Activated T-helper 1 cell treated with anti-CD3 and anti-CD28 coated beads, Interleukin-12 subunit alpha, Interleukin-12 subunit beta, Interleukin-2, Interleukin-4 antibody, amounts not matched to agents 30 ng/mL and 10 ng/mL and 1 ng/mL, durations not matched to agents 14 hours and 24 hours and 36 hours (primary cell): ENCODE data around the gene FAM114A1. TPM values are rescaled to one million over a fixed set of nuclear protein-coding genes. Genes with fewer than 3 reads are reported as not detected.

ENCODE experiments used
- DNase-seq: peaks from one replicate; pipeline ENCODE4 v3.0.0; 2021; ENCODE audit warnings: low spot score
- H3K27ac Mint-ChIP-seq: one replicate; pipeline ENCODE4 v1.8.0; 2021; ENCODE audit warnings: mild to moderate bottlenecking, mixed read lengths
- H3K27me3 Mint-ChIP-seq: one replicate; pipeline ENCODE4 v1.8.0; 2022; ENCODE audit warnings: mild to moderate bottlenecking, moderate library complexity, mixed read lengths; ENCODE audit not compliant: insufficient read depth
- H3K36me3 Mint-ChIP-seq: one replicate; pipeline ENCODE4 v1.8.0; 2021; ENCODE audit warnings: low read depth, mixed read lengths
- H3K4me1 Mint-ChIP-seq: one replicate; pipeline ENCODE4 v1.8.0; 2021; ENCODE audit warnings: low read depth, mixed read lengths
- H3K4me3 Mint-ChIP-seq: one replicate; pipeline ENCODE4 v1.8.0; 2021; ENCODE audit warnings: mild to moderate bottlenecking, moderate library complexity, mixed read lengths
- H3K9me3 Mint-ChIP-seq: one replicate; pipeline ENCODE4 v1.8.0; 2021; ENCODE audit warnings: mixed read lengths
- intact Hi-C: fragments of 100-400 bp; cut with micrococcal nuclease; formaldehyde crosslinking; loops from one replicate; pipeline ENCODE4 v1.15.1; 2024
- total RNA-seq: library from RNA; stranded (reverse); gene quantifications from 2 replicates; pipeline ENCODE4 v1.2.3, GENCODE V29; 2022

Gene FAM114A1
- total RNA-seq, 1 donor from 2014 or later: 0.49 TPM

DNA sequence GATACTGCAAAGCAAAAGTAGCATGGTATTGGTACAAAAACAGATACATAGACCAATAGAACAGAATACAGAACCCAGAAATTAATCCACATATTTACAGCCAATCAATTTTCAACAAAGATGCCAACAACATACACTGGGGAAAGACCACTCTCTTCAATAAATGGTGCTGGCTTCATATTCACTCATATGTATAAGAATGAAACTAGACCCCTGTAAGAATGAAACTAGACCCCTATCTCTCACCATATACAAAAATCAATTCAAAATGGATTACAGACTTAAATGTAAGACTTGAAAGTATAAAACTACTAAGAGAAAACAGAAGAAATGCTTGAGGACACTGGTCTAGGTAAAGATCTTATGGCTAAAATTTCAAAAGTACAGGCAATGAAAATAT lies 30.3 kb upstream of the FAM114A1 start:
- H3K27ac Mint-ChIP-seq: no peak overlapping the region
- peaks cover 16% of the 10 kb centered on the region for H3K4me1 Mint-ChIP-seq
- H3K9me3 Mint-ChIP-seq: peaks cover 27% of the 10 kb centered on the region
- H3K4me3 Mint-ChIP-seq: no peak overlapping the region
- H3K36me3 Mint-ChIP-seq: peaks cover 20% of the 10 kb centered on the region
- no peaks in the 10 kb centered on the region for H3K27me3 Mint-ChIP-seq
- intact Hi-C loops: loop anchor here (1.0 kb wide), 1 partner anchor 32 kb away; no protein-coding TSS in a partner anchor
- DNase-seq: no peak

DNA sequence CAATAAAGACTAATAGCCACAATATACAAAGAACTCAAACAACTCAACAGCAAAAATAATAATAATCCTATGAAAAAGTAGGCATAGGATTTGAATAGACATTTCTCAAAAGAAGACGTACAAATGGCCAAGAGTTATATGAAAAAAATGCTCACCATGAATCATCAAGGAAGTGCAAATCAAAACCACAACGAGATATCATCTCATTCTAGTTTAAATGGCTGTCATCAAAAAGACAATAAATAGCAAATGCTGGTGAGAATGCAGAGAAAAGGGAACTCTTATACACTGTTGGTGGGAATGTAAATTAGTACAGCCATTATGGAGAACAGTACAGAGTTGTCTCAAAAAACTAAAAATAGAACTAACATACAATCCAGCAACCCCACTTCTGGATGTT lies 29.8 kb upstream of the FAM114A1 start:
- intact Hi-C loops: loop anchor here (1.0 kb wide), 1 partner anchor 33 kb away; no protein-coding TSS in a partner anchor
- H3K27ac Mint-ChIP-seq: no peak overlapping the region
- H3K36me3 Mint-ChIP-seq: peaks cover 19% of the 10 kb centered on the region
- H3K27me3 Mint-ChIP-seq: no peaks in the 10 kb centered on the region
- peaks cover 27% of the 10 kb centered on the region for H3K9me3 Mint-ChIP-seq
- H3K4me3 Mint-ChIP-seq: no peak overlapping the region
- H3K4me1 Mint-ChIP-seq: peaks cover 16% of the 10 kb centered on the region
- no peak for DNase-seq

DNA sequence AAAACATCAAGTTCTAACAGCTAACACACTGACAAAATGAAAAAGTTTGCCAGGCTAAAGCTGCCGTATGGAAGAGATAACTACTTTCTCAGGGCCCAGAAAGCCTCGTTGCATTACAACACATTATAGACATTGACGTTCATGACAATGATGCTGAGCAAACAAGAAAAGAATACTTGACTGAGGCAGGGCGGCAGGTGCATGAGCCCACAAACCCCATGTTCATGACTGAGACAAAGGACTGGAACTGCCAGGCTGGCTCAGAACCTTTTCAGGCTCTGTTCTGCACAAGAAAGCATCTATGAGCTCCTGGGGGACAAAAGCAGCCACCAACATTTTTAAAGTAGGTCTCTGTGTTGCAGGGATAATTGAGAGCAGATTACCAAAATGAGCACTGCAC lies 24.6 kb upstream of the FAM114A1 start:
- no peak overlapping the region for H3K27ac Mint-ChIP-seq
- no peak overlapping the region for H3K4me3 Mint-ChIP-seq
- H3K4me1 Mint-ChIP-seq: peaks cover 7% of the 10 kb centered on the region
- no peaks in the 10 kb centered on the region for H3K27me3 Mint-ChIP-seq
- H3K9me3 Mint-ChIP-seq: peaks cover 6% of the 10 kb centered on the region
- intact Hi-C loops: no loop called here
- peaks cover 22% of the 10 kb centered on the region for H3K36me3 Mint-ChIP-seq
- no peak for DNase-seq

DNA sequence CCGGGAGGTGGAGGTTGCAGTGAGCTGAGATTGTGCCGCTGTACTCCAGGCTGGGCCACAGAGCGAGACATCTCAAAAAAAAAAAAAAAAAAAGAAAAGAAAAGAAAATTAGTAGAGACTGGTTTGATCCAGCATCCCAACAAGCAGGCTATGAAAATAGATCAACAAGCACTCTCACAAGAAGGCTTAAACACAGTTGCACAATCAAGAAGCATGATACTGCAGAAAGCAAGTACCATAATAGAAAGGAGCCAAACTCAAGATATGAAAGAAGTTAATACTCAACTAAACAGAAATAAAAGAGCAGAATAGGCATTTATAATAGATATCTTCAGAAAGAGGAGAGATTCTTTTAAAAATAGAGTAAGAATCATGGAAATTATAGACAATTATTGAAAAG lies 21.6 kb upstream of the FAM114A1 start:
- Mint-ChIP-seq H3K9me3 (peaks cover 31% of the 10 kb centered on the region), H3K36me3 (peaks cover 41% of the 10 kb centered on the region), H3K27me3 (no peaks in the 10 kb centered on the region), H3K4me3 (no peak overlapping the region), H3K4me1 (no peaks in the 10 kb centered on the region), H3K27ac (no peak overlapping the region)
- intact Hi-C loops: no loop called here
- no peak for DNase-seq

DNA sequence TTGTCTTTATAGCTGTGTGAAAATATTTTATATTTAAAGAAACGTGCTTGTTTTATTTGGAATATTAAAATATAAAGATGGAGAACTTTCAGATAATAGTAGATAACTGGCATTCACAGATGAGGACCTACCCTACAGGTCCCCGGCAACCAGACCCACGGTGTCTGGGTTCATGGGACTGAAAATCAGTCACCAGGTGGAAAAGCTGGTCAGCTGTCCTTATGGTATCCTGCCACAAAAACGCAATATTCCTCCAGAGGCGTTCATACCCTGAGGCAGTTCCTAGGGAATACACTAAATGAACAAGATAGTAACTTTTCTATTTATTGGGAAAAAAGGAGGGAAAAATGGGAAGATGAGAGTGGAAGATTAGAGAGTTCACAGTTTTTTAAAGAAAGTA lies 12.1 kb upstream of the FAM114A1 start:
- intact Hi-C loops: loop anchor here (5.0 kb wide), 5 partner anchors 188 to 963 kb away; partner anchors contain the start of genes TBC1D1 and WDR19
- peak overlapping the region; percentile 88 for H3K27ac Mint-ChIP-seq
- peaks cover 2% of the 10 kb centered on the region for H3K9me3 Mint-ChIP-seq
- H3K27me3 Mint-ChIP-seq: no peaks in the 10 kb centered on the region
- DNase-seq: no peak
- peaks cover 4% of the 10 kb centered on the region for H3K36me3 Mint-ChIP-seq
- peaks cover 37% of the 10 kb centered on the region for H3K4me1 Mint-ChIP-seq
- peak overlapping the region; percentile 88 for H3K4me3 Mint-ChIP-seq

DNA sequence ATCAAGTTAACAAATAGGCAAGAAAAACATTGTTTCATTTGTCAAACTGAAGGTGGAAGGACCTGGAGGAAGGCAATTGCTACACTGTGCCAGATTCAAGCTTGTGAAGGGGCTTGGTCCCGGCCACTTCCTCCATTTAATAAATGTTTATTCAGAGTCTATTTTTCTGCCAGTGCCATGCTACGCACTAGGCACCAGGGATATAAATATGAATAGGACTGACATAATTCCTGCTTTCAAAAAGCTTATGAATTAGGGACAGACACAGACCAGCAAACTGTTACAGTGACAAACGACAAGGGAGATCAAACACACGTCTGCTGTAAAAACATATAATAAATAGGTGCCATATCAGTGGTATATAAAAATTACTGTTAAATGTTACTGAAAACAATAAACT lies 11.6 kb upstream of the FAM114A1 start:
- Mint-ChIP-seq H3K36me3 (peaks cover 3% of the 10 kb centered on the region), H3K27ac (peak overlapping the region; percentile 88), H3K27me3 (no peaks in the 10 kb centered on the region), H3K4me1 (peaks cover 43% of the 10 kb centered on the region), H3K4me3 (peak overlapping the region; percentile 88), H3K9me3 (no peaks in the 10 kb centered on the region)
- DNase-seq: no peak
- intact Hi-C loops: loop anchor here (1.0 to 5.0 kb wide), 13 partner anchors 33 to 964 kb away; partner anchors contain the start of genes TBC1D1, TLR1 and WDR19

DNA sequence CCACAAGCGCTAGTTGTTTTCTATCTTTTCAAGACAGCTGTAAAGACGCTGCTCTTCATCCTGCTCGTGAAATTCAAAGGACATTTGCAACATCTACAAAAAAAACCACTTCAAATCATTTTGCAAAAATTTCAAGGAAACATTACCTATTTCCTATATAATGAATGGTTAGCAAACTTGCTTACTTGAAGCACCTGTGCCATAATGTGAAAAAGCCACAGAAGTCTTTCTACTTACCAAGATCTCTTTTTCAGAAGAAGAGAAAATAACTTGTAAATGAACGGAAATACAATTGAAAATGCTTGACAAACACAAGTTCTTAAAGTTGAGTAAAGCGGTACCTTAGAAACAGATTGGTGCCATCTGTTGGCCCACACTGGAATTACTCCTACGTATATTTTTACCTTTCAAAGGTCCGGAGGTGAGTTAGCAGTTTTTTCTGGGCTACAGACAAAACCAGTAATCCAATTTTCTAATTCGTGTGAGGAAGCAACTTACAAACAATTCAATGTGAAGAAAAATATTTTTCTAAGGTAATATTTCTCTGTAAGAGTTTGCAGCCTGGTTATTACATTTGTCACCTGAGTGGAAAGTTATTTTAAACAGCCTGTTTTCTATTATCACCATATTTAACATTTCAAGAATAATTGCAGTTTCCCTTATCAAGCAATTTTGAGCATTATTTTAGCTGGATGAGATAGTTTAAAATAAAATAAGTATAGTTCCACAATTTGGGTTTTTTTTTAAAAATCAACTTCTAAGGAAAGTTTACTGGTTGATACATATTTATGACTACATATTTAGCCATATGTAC lies 10.9 kb upstream of the FAM114A1 start, which contains the start of gene TLR6:
TSS of gene TLR6 (minus strand) at position 294 of the 814 bp plus-strand sequence. CDS start 27,344 bp downstream, outside the sequence.
- peaks cover 50% of the 10 kb centered on the region for H3K4me1 Mint-ChIP-seq
- H3K9me3 Mint-ChIP-seq: no peaks in the 10 kb centered on the region
- H3K36me3 Mint-ChIP-seq: peaks cover 1% of the 10 kb centered on the region
- peak within 1 kb of the TSS; percentile 88 for H3K4me3 Mint-ChIP-seq
- intact Hi-C loops: loop anchor here (1.0 to 5.0 kb wide), 14 partner anchors 11 to 964 kb away; partner anchors contain the start of genes FAM114A1, TBC1D1, TLR1 and WDR19
- peak within 1 kb of the TSS; percentile 88 for H3K27ac Mint-ChIP-seq
- H3K27me3 Mint-ChIP-seq: no peaks in the 10 kb centered on the region
- DNase-seq: peak; percentile 65

DNA sequence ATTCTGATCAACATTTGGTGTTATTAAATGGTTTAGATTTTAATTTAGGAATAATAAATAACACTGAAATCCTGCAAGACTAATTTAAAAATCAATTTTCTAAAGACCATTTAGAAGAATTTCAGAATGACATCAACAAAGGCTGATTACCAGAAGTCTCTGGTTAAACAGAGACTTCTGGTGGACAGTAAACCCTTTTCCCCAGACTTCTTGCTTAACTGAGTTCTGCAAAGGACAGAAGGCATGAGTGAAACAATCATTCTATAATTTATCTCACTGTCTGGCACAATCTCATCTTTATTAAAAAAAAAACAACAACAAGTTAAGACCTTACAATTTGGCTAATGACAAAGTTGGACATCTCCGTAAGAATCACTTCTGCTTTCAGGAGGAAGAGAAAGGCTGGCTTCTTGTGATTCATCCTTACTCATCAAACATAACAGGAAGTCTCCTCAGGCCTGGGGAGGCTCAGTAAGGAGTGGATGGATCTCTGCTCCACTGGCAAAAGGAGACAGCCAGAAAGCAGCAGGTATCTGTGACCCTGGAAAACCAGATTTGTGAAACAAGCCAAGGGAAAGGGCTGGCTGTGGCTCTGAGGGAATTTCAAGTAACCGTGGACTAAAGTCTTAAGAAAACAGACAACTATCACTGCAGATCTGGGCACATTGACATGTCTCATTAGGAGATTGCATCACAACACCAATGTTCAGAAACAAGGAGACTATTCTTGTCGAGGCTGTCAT lies 10.1 kb upstream of the FAM114A1 start:
- H3K27ac Mint-ChIP-seq: peak overlapping the region; percentile 86
- H3K27me3 Mint-ChIP-seq: no peaks in the 10 kb centered on the region
- peaks cover 54% of the 10 kb centered on the region for H3K4me1 Mint-ChIP-seq
- peaks cover 1% of the 10 kb centered on the region for H3K36me3 Mint-ChIP-seq
- intact Hi-C loops: loop anchor here (1.0 to 5.0 kb wide), 8 partner anchors 10 to 965 kb away; partner anchors contain the start of genes FAM114A1, TBC1D1 and WDR19
- H3K4me3 Mint-ChIP-seq: peak overlapping the region; percentile 66
- DNase-seq: no peak
- no peaks in the 10 kb centered on the region for H3K9me3 Mint-ChIP-seq

DNA sequence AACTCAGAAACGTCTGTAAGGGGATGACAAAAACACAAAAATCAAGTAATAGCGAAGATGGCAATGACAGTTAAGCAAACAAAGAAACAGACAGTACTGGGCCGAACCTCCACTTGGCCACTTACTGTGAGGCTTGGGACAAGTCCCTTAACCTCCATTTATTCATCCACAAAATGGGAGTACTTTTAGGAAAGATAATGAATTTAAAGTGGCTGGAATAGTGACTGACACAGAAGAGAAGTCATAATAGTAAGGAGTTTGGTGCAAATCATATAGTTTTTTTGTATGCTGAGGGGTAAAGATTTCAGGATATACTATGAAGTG lies 9.5 kb upstream of the FAM114A1 start:
- H3K27me3 Mint-ChIP-seq: no peaks in the 10 kb centered on the region
- no peak for DNase-seq
- H3K4me1 Mint-ChIP-seq: peaks cover 54% of the 10 kb centered on the region
- no peaks in the 10 kb centered on the region for H3K36me3 Mint-ChIP-seq
- intact Hi-C loops: loop anchor here (5.0 kb wide), 5 partner anchors 191 to 966 kb away; partner anchors contain the start of genes TBC1D1 and WDR19
- peak overlapping the region; percentile 66 for H3K4me3 Mint-ChIP-seq
- H3K9me3 Mint-ChIP-seq: no peaks in the 10 kb centered on the region
- H3K27ac Mint-ChIP-seq: peak overlapping the region; percentile 86

DNA sequence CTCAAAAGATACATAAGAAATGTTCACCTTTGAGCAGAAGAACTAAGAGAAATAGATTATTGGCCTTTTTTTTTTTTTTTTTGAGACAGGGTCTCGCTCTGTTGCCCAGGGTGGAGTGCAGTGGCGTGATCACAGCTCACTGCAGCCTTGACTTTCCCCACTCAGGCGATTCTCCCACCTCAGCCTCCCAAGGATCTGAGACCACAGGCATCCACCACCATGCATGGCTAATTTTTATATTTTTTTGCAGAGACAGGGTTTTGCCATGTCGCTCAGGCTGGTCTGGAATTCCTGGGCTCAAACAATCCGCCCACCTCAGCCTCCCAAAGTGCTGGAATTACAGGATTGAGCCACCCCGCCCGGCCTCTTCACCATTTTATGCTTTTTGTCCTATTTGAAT lies 8.1 kb upstream of the FAM114A1 start:
- H3K9me3 Mint-ChIP-seq: no peaks in the 10 kb centered on the region
- H3K27me3 Mint-ChIP-seq: no peaks in the 10 kb centered on the region
- H3K27ac Mint-ChIP-seq: no peak overlapping the region
- intact Hi-C loops: loop anchor here (5.0 kb wide), 5 partner anchors 192 to 967 kb away; partner anchors contain the start of genes TBC1D1 and WDR19
- no peaks in the 10 kb centered on the region for H3K36me3 Mint-ChIP-seq
- H3K4me3 Mint-ChIP-seq: no peak overlapping the region
- peaks cover 54% of the 10 kb centered on the region for H3K4me1 Mint-ChIP-seq
- no peak for DNase-seq

DNA sequence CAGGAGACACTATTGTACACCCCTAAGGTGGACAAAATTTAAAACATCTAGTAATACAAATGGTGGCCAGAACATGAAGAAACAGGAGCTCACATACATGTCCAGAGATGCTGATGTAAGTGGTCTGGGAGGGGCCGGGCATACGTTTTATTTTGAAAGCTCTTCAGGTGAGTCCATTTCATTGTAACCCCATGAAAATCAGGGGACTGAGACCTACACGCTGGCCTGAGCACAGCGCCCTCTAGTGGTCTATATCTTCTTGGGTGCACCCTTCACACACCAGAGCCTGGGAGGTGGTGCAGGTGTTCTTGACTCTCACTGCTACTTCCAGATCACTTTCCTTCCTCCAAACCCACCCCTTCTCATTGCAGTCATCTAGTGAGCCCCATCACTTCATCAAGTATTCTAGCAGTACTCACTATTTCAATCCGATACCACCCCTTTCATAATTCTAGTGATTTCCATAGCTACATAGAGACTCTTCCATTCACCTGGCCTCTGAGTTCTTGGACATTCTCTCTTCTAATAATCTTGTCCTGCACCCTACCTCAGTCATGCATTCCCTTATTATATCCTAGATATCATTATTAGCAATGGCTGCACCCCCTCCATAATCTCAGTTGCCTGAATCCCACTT lies 6.7 kb upstream of the FAM114A1 start:
- DNase-seq: peak; percentile 45
- Mint-ChIP-seq H3K27me3 (no peaks in the 10 kb centered on the region), H3K27ac (peak overlapping the region; percentile 12), H3K9me3 (no peaks in the 10 kb centered on the region), H3K4me1 (peaks cover 55% of the 10 kb centered on the region), H3K36me3 (no peaks in the 10 kb centered on the region), H3K4me3 (no peak overlapping the region)
- intact Hi-C loops: loop anchor here (1.0 kb wide), 1 partner anchor 102 kb away; no protein-coding TSS in a partner anchor

DNA sequence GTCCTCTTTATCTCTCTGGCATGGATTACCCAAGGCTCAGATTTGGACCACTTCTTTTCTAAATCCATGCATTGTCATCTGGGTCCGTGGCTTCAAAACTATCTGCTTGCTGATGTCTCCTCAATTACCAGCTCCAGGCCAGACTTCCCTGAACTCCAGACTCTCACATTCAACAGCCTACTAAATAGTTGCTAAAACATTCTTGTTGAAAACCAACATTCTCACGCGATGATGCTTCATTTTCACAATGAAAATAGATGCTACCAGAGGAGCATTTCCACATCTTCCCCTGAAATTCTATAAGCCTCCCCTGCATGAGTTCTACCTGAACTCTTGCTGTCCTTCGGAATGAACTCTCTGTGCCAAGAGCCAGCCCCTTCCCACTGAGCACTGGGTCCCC lies 5.8 kb upstream of the FAM114A1 start:
- no peaks in the 10 kb centered on the region for H3K36me3 Mint-ChIP-seq
- no peaks in the 10 kb centered on the region for H3K9me3 Mint-ChIP-seq
- intact Hi-C loops: no loop called here
- peaks cover 47% of the 10 kb centered on the region for H3K4me1 Mint-ChIP-seq
- H3K27me3 Mint-ChIP-seq: no peaks in the 10 kb centered on the region
- no peak overlapping the region for H3K4me3 Mint-ChIP-seq
- H3K27ac Mint-ChIP-seq: no peak overlapping the region
- no peak for DNase-seq
